CD14-positive monocyte (primary cell): ENCODE measurements around the gene AGAP1. TPM values are rescaled to one million over a fixed set of nuclear protein-coding genes. Genes with fewer than 3 reads are reported as not detected.

Source experiments
- DNase-seq, 3 donors: peaks; one replicate each; pipeline ENCODE4 v3.0.0-alpha.2; 2011 to 2022
- H2AFZ ChIP-seq: 2 replicates; pipeline ENCODE4 v1.6.0; 2012; ENCODE audit warnings: mild to moderate bottlenecking, low read depth, low read length, inconsistent platforms; ENCODE audit not compliant: insufficient read depth, poor library complexity, severe bottlenecking
- H3K27ac ChIP-seq, 2 donors: 1 replicate in 1 of 2; 2 replicates in 1 of 2; pipeline ENCODE4 v1.5.1; 2012 to 2013; ENCODE audit warnings: low read length in 2 of 2, control low read depth in 1 of 2, inconsistent platforms in 1 of 2, low read depth in 1 of 2, mild to moderate bottlenecking in 1 of 2
- H3K27me3 ChIP-seq, 2 donors: one replicate each; pipeline versions ENCODE4 v1.6.0 to v1.6.1; 2011 to 2013; ENCODE audit warnings: low read length in 2 of 2; ENCODE audit not compliant: control insufficient read depth in 2 of 2, insufficient read depth in 2 of 2
- H3K36me3 ChIP-seq, 2 donors: replicated peaks in 1 of 2; 1 replicate in 1 of 2; 2 replicates in 1 of 2; pipeline versions ENCODE4 v1.5.1 to v1.6.1; 2012 to 2013; ENCODE audit warnings: low read length in 2 of 2, control low read depth in 1 of 2, inconsistent platforms in 1 of 2, mild to moderate bottlenecking in 1 of 2; ENCODE audit not compliant: insufficient read depth in 2 of 2, control insufficient read depth in 1 of 2
- H3K4me1 ChIP-seq, 2 donors: 1 replicate in 1 of 2; 2 replicates in 1 of 2; pipeline versions ENCODE4 v1.5.1 to v1.6.1; 2012 to 2013; ENCODE audit warnings: low read length in 2 of 2, control low read depth in 1 of 2, inconsistent platforms in 1 of 2, mild to moderate bottlenecking in 1 of 2, moderate library complexity in 1 of 2; ENCODE audit not compliant: insufficient read depth in 2 of 2, control insufficient read depth in 1 of 2
- H3K4me2 ChIP-seq: replicated peaks from 2 replicates; pipeline ENCODE3; 2012; ENCODE audit warnings: low read length, moderate library complexity, mild to moderate bottlenecking; ENCODE audit not compliant: poor library complexity, severe bottlenecking; ENCODE audit errors: extremely low read depth
- H3K4me3 ChIP-seq, 3 experiments: fragments of 200-600 bp in 1 of 3; sonication (generic) in 1 of 3; replicated peaks in 1 of 3; 1 replicate in 2 of 3; 2 replicates in 1 of 3; pipeline ENCODE4 v1.5.1; 2011 to 2013; ENCODE audit warnings: low read length in 3 of 3, mild to moderate bottlenecking in 3 of 3, control low read depth in 2 of 3, low read depth in 2 of 3, inconsistent platforms in 1 of 3, moderate library complexity in 1 of 3
- H3K79me2 ChIP-seq: 2 replicates; pipeline ENCODE4 v1.6.0; 2012; ENCODE audit warnings: mild to moderate bottlenecking, control low read depth, inconsistent platforms, low read length, moderate library complexity; ENCODE audit not compliant: insufficient read depth
- H3K9ac ChIP-seq: 2 replicates; pipeline ENCODE4 v1.6.0; 2017; ENCODE audit warnings: low read length, mild to moderate bottlenecking; ENCODE audit not compliant: insufficient read depth, poor library complexity, severe bottlenecking
- H3K9me3 ChIP-seq, 2 donors: replicated peaks in 1 of 2; 1 replicate in 1 of 2; 2 replicates in 1 of 2; pipeline versions ENCODE4 v1.5.1 to v1.6.1; 2012 to 2013; ENCODE audit warnings: low read length in 2 of 2, control low read depth in 1 of 2; ENCODE audit not compliant: control insufficient read depth in 1 of 2, insufficient read depth in 1 of 2
- H4K20me1 ChIP-seq: 2 replicates; pipeline ENCODE4 v1.6.0; 2012; ENCODE audit warnings: mild to moderate bottlenecking, low read length, control low read depth, moderate library complexity; ENCODE audit not compliant: insufficient read depth
- H3K27ac Mint-ChIP-seq, 7 donors: one replicate each; pipeline ENCODE4 v1.8.0; 2020; ENCODE audit warnings: mild to moderate bottlenecking in 7 of 7, mixed read lengths in 7 of 7, moderate library complexity in 6 of 7, inconsistent platforms in 2 of 7
- H3K27me3 Mint-ChIP-seq, 3 donors: one replicate each; pipeline ENCODE4 v1.8.0; 2021 to 2022; ENCODE audit warnings: low read depth in 3 of 3, mild to moderate bottlenecking in 3 of 3, mixed read lengths in 3 of 3, moderate library complexity in 3 of 3, inconsistent platforms in 1 of 3
- H3K36me3 Mint-ChIP-seq, 2 donors: one replicate each; pipeline ENCODE4 v1.8.0; 2020; ENCODE audit warnings: mixed read lengths in 2 of 2, inconsistent platforms in 1 of 2, mild to moderate bottlenecking in 1 of 2
- H3K4me1 Mint-ChIP-seq: one replicate; pipeline ENCODE4 v1.8.0; 2020; ENCODE audit warnings: mild to moderate bottlenecking, mixed read lengths
- H3K4me3 Mint-ChIP-seq, 2 donors: one replicate each; pipeline ENCODE4 v1.8.0; 2020; ENCODE audit warnings: mild to moderate bottlenecking in 2 of 2, mixed read lengths in 2 of 2, moderate library complexity in 1 of 2
- H3K9me3 Mint-ChIP-seq, 7 donors: one replicate each; pipeline ENCODE4 v1.8.0; 2020 to 2022; ENCODE audit warnings: mixed read lengths in 7 of 7, mild to moderate bottlenecking in 6 of 7, moderate library complexity in 6 of 7, inconsistent platforms in 2 of 7
- WGBS: methylation state at CpG from one replicate; pipeline ENCODE4 v1.1.5; 2013; ENCODE audit warnings: missing lambda C conversion rate; ENCODE audit not compliant: insufficient coverage; 5-methylcytosine and 5-hydroxymethylcytosine counted together
- intact Hi-C, 2 donors: fragments of 100-400 bp; cut with micrococcal nuclease; formaldehyde crosslinking; loops; one replicate each; pipeline versions ENCODE4 v1.15.0 to v1.15.1; 2023
- polyA plus RNA-seq, 3 donors: library from polyadenylated mRNA; depleted of rRNA in 1 of 3; unstranded in 2 of 3; stranded (reverse) in 1 of 3; fragments of 300-500 nt in 2 of 3; fragments of >200 nt in 1 of 3; fragmentation: Illumina TruSeq in 2 of 3; gene quantifications; 1 replicate in 2 of 3; 2 replicates in 1 of 3; pipeline ENCODE4 v1.2.3, GENCODE V29; 2012 to 2021
- TF ChIP-seq, protein P1 (sequence below): fragments of 200-600 bp; IDR thresholded peaks from one replicate; pipeline ENCODE4 v1.8.0; 2022; ENCODE audit warnings: antibody characterized with exemption, mild to moderate bottlenecking

AGAP1 gene
- polyA plus RNA-seq, 3 donors: 0.12 TPM; not detected in 2

DNA sequence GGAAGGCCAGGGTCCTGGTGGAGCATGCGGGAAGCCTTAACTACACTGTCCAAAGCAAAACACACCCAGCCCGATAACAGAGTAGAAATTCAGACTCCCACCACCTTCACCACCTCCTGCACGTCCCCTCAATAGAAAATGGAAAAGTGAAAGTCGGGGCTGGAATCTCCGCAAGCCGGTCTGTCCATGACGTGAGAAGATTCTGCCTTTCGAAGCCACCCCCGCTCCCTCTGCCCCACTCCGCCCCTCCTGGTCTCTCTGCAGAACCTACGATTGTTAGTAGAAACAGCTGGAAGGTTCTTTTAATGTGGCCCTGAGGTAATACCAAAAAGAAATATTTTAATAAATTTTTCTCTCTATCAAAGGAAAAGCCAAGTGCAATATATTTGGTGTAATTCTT lies 558.0 kb downstream of the AGAP1 start:
- Mint-ChIP-seq H3K27ac (no peak overlapping the region), H3K36me3 (no peaks in the 10 kb centered on the region), H3K27me3 (peaks cover 10 to 18% (median 14%) of the 10 kb centered on the region in 3 donors), H3K9me3 (peaks cover 0 to 2% (median 0%) of the 10 kb centered on the region in 7 donors), H3K4me3 (no peak overlapping the region), H3K4me1 (no peaks in the 10 kb centered on the region)
- no peaks in the 10 kb centered on the region for H3K79me2 ChIP-seq
- no peak overlapping the region for H3K9ac ChIP-seq
- intact Hi-C loops: no loop called here
- no peaks in the 10 kb centered on the region for H4K20me1 ChIP-seq
- 92% methylated on average over 2 of the region's 11 CpGs for WGBS
- DNase-seq: no peak
- H3K27me3 ChIP-seq: peaks cover 0 to 5% of the 10 kb centered on the region in 2 donors
- no peak overlapping the region for H3K4me3 ChIP-seq
- no peak overlapping the region for H3K27ac ChIP-seq
- TF ChIP-seq, protein P1, sequence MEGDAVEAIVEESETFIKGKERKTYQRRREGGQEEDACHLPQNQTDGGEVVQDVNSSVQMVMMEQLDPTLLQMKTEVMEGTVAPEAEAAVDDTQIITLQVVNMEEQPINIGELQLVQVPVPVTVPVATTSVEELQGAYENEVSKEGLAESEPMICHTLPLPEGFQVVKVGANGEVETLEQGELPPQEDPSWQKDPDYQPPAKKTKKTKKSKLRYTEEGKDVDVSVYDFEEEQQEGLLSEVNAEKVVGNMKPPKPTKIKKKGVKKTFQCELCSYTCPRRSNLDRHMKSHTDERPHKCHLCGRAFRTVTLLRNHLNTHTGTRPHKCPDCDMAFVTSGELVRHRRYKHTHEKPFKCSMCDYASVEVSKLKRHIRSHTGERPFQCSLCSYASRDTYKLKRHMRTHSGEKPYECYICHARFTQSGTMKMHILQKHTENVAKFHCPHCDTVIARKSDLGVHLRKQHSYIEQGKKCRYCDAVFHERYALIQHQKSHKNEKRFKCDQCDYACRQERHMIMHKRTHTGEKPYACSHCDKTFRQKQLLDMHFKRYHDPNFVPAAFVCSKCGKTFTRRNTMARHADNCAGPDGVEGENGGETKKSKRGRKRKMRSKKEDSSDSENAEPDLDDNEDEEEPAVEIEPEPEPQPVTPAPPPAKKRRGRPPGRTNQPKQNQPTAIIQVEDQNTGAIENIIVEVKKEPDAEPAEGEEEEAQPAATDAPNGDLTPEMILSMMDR: no peak
- H3K4me1 ChIP-seq: no peaks in the 10 kb centered on the region
- H3K4me2 ChIP-seq: no peak overlapping the region
- H2AFZ ChIP-seq: no peak overlapping the region
- H3K36me3 ChIP-seq: no peaks in the 10 kb centered on the region
- no peaks in the 10 kb centered on the region for H3K9me3 ChIP-seq

DNA sequence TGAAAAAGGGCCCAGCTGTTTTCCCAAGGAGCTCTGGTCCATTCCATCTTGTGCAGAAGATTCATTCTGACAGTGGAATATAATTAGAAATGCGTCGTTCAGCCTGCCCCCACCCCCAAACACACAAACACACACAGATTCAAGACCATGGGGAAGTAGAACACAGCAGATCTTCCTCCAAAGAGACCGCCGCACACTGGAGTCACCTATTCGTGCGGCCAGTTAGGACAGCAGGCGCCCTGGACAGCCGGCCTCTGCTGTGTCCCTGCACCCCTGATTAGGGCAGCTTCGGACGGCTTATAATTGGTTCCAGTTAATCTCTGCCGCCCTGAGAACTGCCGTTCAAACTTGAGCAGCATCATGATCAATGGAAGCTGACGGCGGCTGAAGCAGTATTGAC lies 558.4 kb downstream of the AGAP1 start:
- TF ChIP-seq, protein P1: no peak
- Histone ChIP-seq H3K27ac (no peak overlapping the region), H3K4me1 (no peaks in the 10 kb centered on the region), H2AFZ (no peak overlapping the region), H3K9ac (no peak overlapping the region), H3K9me3 (no peaks in the 10 kb centered on the region), H3K79me2 (no peaks in the 10 kb centered on the region), H3K4me2 (no peak overlapping the region), H3K27me3 (peaks cover 0 to 5% of the 10 kb centered on the region in 2 donors), H3K36me3 (no peaks in the 10 kb centered on the region), H4K20me1 (no peaks in the 10 kb centered on the region), H3K4me3 (no peak overlapping the region)
- no peak for DNase-seq
- no peak overlapping the region for H3K27ac Mint-ChIP-seq
- H3K4me1 Mint-ChIP-seq: no peaks in the 10 kb centered on the region
- no peak overlapping the region for H3K4me3 Mint-ChIP-seq
- H3K36me3 Mint-ChIP-seq: no peaks in the 10 kb centered on the region
- WGBS: over 99% methylated on average over 10 of the region's 14 CpGs
- H3K27me3 Mint-ChIP-seq: peaks cover 6 to 19% (median 14%) of the 10 kb centered on the region in 3 donors
- intact Hi-C loops: no loop called here
- peaks cover 0 to 2% (median 0%) of the 10 kb centered on the region in 7 donors for H3K9me3 Mint-ChIP-seq
